K562 (cell line): ENCODE measurements around the gene CCDC159. TPM values are rescaled to one million over a fixed set of nuclear protein-coding genes. Genes with fewer than 3 reads are reported as not detected.

Experiments
- CREB1 ChIP-seq, 2 experiments: sonication (generic) in 1 of 2; formaldehyde crosslinking in 1 of 2; IDR thresholded peaks; 2 replicates each; pipeline versions ENCODE4 v1.6.1 to v1.8.0; 2012 to 2022; ENCODE audit warnings: inconsistent platforms in 1 of 2, mild to moderate bottlenecking in 1 of 2, missing genetic modification reagents in 1 of 2, moderate library complexity in 1 of 2
- CREBBP ChIP-seq: IDR thresholded peaks from one replicate; pipeline ENCODE4 v1.6.1; 2012; ENCODE audit warnings: low read depth, mild to moderate bottlenecking, control low read depth, inconsistent platforms, low read length
- CREM ChIP-seq: IDR thresholded peaks from 2 replicates; pipeline ENCODE4 v1.6.1; 2014; ENCODE audit warnings: antibody characterized with exemption, low read depth
- CTBP1 ChIP-seq: fragments of 450-650 bp; IDR thresholded peaks from 2 replicates; pipeline ENCODE4 v1.6.1; 2016; ENCODE audit warnings: borderline replicate concordance
- ELF1 ChIP-seq: fragments of 200-800 bp; sonication (Bioruptor generic); IDR thresholded peaks from 2 replicates; pipeline ENCODE4 v1.6.1; 2016; ENCODE audit warnings: missing genetic modification characterization, missing compliant biosample characterization
- JUND ChIP-seq, 2 experiments: IDR thresholded peaks; 2 replicates in 1 of 2; 3 replicates in 1 of 2; pipeline ENCODE4 v1.6.1; 2011; ENCODE audit warnings: borderline replicate concordance in 2 of 2, low read depth in 2 of 2, low read length in 2 of 2, improper control_type of control experiment in 1 of 2, missing biosample characterization in 1 of 2, missing genetic modification characterization in 1 of 2, missing genetic modification reagents in 1 of 2
- MBD2 ChIP-seq: sonication (generic); IDR thresholded peaks from 2 replicates; pipeline ENCODE4 v1.6.1; 2016; ENCODE audit warnings: low read depth, borderline replicate concordance
- MTF1 ChIP-seq: fragments of 250-450 bp; sonication (Bioruptor Pico); IDR thresholded peaks from 2 replicates; pipeline ENCODE4 v1.9.0; 2021; ENCODE audit warnings: moderate library complexity, mild to moderate bottlenecking, inconsistent platforms, borderline replicate concordance
- PCBP2 ChIP-seq: fragments of 200-400 bp; formaldehyde crosslinking; IDR thresholded peaks from 2 replicates; pipeline ENCODE4 v1.6.1; 2018; ENCODE audit warnings: low read length, low read depth, mild to moderate bottlenecking, moderate library complexity; ENCODE audit not compliant: poor library complexity, severe bottlenecking
- PML ChIP-seq: IDR thresholded peaks from 2 replicates; pipeline ENCODE4 v1.6.1; 2012; ENCODE audit warnings: low read length, inconsistent platforms
- POLR2A ChIP-seq: fragments of 450-650 bp; conservative IDR thresholded peaks from 2 replicates; pipeline ENCODE4 v1.6.1; 2016
- POLR2B ChIP-seq: fragments of 450-650 bp; IDR thresholded peaks from 2 replicates; pipeline ENCODE4 v1.6.1; 2018; ENCODE audit warnings: low read depth; ENCODE audit not compliant: partially characterized antibody
- SRSF1 ChIP-seq: fragments of 200-400 bp; formaldehyde crosslinking; IDR thresholded peaks from 2 replicates; pipeline ENCODE4 v1.6.1; 2017; ENCODE audit warnings: mild to moderate bottlenecking, low read depth, low read length, moderate library complexity
- polyA plus RNA-seq, 8 experiments: library from polyadenylated mRNA; depleted of rRNA in 4 of 8; stranded (reverse) in 5 of 8; unstranded in 3 of 8; fragments of >200 nt; fragmentation: Nextera tagmentation in 2 of 8; fragmentation: Illumina TruSeq in 1 of 8; extraction: Ambion mirVana in 2 of 8; extraction: Trizol in 1 of 8; gene quantifications; 2 replicates each; pipeline versions ENCODE4 v1.2.1 to v1.2.3, GENCODE V29; 2011 to 2014; ENCODE audit warnings: inconsistent platforms in 1 of 8, missing spikeins in 1 of 8
- total RNA-seq, 7 experiments: library from RNA; depleted of rRNA in 6 of 7; stranded (reverse); fragments of >200 nt in 6 of 7; fragmentation: Illumina TruSeq in 2 of 7; extraction: Trizol in 2 of 7; gene quantifications; 2 replicates each; pipeline versions ENCODE4 v1.2.1 to v1.2.3, GENCODE V29; 2011 to 2021; ENCODE audit warnings: low replicate concordance in 1 of 7
- TF ChIP-seq, protein P1 (sequence below): fragments of 450-650 bp; IDR thresholded peaks from 2 replicates; pipeline ENCODE4 v1.6.1; 2016; ENCODE audit warnings: antibody characterized with exemption
- TF ChIP-seq, protein P2 (sequence below): fragments of 450-650 bp; formaldehyde crosslinking; IDR thresholded peaks from 2 replicates; pipeline ENCODE4 v1.4.0; 2022; ENCODE audit warnings: missing genetic modification characterization
- TF ChIP-seq, protein P3 (sequence below): IDR thresholded peaks from 2 replicates; pipeline ENCODE4 v1.6.1; 2014; ENCODE audit warnings: antibody characterized with exemption
- TF ChIP-seq, protein P4 (sequence below): IDR thresholded peaks from 2 replicates; pipeline ENCODE4 v1.6.1; 2011; ENCODE audit not compliant: insufficient read length; ENCODE audit errors: extremely low read depth
- TF ChIP-seq, protein P5 (sequence below): sonication (generic); formaldehyde crosslinking; IDR thresholded peaks from 2 replicates; pipeline ENCODE4 v1.8.1; 2023; ENCODE audit warnings: mild to moderate bottlenecking, missing genetic modification reagents

The CCDC159 gene
- total and polyA plus RNA-seq, 9 of the 15 experiments (the other 6 are each of a cell fraction or from before 2014, with no cell fraction given): 0.68 to 10.1 (median 4.7) TPM

DNA sequence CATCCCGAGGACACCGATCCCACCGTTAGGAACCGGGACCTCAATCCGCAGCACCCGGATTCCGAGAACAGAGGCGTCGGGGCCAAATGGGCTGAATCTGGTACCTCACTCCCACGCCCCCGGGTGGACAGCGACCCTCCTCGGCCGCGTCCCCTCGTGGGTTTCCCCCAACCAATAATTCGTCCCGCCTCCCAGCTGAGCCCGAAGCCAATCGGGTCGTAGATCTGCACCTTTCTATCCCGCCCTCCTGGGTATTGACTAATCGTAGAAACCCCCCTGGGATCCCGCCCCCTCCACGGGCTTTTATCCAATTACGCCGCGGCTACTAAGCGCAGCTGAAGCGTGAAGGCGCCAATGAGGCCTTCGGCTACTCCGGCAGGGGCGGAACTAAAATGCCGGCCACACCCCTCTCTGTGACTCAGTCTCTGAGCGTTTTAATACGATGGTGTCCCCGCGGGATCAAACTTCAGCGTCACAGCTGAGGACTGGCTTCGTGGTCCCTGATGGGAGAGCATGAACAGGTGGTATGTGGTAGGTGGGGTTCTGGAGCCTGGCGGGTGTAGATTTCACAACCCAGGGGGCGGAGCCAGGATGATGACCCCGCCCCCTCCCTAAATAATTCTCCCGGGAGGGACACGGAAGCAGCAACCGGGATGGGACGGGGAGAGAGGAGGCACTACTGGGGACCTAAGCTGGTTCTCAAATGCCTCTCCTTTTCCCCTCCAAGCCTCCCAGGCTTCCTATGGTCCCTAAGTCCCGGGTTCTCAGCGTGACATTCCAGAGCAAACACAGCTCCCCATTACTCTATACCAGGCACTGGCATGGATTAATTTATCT is at the start of gene CCDC159, which contains the start of gene TMEM205 (continued):
- TF ChIP-seq, protein P1, sequence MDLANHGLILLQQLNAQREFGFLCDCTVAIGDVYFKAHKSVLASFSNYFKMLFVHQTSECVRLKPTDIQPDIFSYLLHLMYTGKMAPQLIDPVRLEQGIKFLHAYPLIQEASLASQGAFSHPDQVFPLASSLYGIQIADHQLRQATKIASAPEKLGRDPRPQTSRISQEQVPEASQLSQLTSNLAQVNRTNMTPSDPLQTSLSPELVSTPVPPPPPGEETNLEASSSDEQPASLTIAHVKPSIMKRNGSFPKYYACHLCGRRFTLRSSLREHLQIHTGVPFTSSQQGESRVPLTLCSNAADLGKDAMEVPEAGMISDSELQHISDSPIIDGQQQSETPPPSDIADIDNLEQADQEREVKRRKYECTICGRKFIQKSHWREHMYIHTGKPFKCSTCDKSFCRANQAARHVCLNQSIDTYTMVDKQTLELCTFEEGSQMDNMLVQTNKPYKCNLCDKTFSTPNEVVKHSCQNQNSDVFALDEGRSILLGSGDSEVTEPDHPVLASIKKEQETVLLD: 0 out of 2 replicates have a peak, but pooled peaks have one; percentile 61
- peak; percentile 48 for TF ChIP-seq POLR2A
- TF ChIP-seq, protein P2, sequence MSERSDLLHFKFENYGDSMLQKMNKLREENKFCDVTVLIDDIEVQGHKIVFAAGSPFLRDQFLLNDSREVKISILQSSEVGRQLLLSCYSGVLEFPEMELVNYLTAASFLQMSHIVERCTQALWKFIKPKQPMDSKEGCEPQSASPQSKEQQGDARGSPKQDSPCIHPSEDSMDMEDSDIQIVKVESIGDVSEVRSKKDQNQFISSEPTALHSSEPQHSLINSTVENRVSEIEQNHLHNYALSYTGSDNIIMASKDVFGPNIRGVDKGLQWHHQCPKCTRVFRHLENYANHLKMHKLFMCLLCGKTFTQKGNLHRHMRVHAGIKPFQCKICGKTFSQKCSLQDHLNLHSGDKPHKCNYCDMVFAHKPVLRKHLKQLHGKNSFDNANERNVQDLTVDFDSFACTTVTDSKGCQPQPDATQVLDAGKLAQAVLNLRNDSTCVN (CRISPR knock-in tag): no peak
- peak; percentile 81 for TF ChIP-seq CREB1 (IDR thresholded peaks at IDR 0.05)
- peak; percentile 67; the same call in 1 of the 2 replicates for TF ChIP-seq CREB1 (CRISPR knock-in tag; IDR thresholded peaks at IDR 0.05)
- TF ChIP-seq CTBP1: peak; percentile 74
- TF ChIP-seq, protein P3, sequence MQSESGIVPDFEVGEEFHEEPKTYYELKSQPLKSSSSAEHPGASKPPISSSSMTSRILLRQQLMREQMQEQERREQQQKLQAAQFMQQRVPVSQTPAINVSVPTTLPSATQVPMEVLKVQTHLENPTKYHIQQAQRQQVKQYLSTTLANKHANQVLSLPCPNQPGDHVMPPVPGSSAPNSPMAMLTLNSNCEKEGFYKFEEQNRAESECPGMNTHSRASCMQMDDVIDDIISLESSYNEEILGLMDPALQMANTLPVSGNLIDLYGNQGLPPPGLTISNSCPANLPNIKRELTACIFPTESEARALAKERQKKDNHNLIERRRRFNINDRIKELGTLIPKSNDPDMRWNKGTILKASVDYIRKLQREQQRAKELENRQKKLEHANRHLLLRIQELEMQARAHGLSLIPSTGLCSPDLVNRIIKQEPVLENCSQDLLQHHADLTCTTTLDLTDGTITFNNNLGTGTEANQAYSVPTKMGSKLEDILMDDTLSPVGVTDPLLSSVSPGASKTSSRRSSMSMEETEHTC: no peak
- TF ChIP-seq CREM: peak; percentile 80
- no peak for TF ChIP-seq SRSF1
- TF ChIP-seq, protein P4, sequence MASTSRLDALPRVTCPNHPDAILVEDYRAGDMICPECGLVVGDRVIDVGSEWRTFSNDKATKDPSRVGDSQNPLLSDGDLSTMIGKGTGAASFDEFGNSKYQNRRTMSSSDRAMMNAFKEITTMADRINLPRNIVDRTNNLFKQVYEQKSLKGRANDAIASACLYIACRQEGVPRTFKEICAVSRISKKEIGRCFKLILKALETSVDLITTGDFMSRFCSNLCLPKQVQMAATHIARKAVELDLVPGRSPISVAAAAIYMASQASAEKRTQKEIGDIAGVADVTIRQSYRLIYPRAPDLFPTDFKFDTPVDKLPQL: no peak
- peak; percentile 33; the same call in 1 of the 2 replicates for TF ChIP-seq PML
- TF ChIP-seq POLR2B: peak; percentile 20
- no peak for TF ChIP-seq PCBP2
- no peak for TF ChIP-seq CREBBP
- TF ChIP-seq ELF1 (tag): peak; percentile 76
- peak; percentile 94 for TF ChIP-seq MBD2
- TF ChIP-seq, protein P5, sequence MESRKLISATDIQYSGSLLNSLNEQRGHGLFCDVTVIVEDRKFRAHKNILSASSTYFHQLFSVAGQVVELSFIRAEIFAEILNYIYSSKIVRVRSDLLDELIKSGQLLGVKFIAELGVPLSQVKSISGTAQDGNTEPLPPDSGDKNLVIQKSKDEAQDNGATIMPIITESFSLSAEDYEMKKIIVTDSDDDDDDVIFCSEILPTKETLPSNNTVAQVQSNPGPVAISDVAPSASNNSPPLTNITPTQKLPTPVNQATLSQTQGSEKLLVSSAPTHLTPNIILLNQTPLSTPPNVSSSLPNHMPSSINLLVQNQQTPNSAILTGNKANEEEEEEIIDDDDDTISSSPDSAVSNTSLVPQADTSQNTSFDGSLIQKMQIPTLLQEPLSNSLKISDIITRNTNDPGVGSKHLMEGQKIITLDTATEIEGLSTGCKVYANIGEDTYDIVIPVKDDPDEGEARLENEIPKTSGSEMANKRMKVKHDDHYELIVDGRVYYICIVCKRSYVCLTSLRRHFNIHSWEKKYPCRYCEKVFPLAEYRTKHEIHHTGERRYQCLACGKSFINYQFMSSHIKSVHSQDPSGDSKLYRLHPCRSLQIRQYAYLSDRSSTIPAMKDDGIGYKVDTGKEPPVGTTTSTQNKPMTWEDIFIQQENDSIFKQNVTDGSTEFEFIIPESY: 0 out of 2 replicates have a peak, but pooled peaks have one; percentile 29
- TF ChIP-seq JUND (IDR thresholded peaks at IDR 0.05; ENCODE audit: borderline replicate concordance, low read depth, low read length): peak; percentile 87
- TF ChIP-seq JUND (tag; IDR thresholded peaks at IDR 0.05; ENCODE audit: borderline replicate concordance, low read depth, low read length): peak; percentile 80; the same call in 1 of the 3 replicates
- no peak for TF ChIP-seq MTF1
